HL-60/S4 (cell line): ENCODE data around the gene GSK3B.

Experiments used
- in situ Hi-C: fragments of 300-500 bp; cut with MboI; formaldehyde crosslinking; loops from 2 replicates; pipeline ENCODE4 v1.14.3; 2022; ENCODE audit warnings: low sequenced_read_pairs

The GSK3B gene

GRCh38 chr3:119783883-119784282, 310.4 kb downstream of the GSK3B start:
- in situ Hi-C loops = no loop called here

GRCh38 chr3:119783255-119783654, 311.0 kb downstream of the GSK3B start:
- in situ Hi-C loops = no loop called here

DNA sequence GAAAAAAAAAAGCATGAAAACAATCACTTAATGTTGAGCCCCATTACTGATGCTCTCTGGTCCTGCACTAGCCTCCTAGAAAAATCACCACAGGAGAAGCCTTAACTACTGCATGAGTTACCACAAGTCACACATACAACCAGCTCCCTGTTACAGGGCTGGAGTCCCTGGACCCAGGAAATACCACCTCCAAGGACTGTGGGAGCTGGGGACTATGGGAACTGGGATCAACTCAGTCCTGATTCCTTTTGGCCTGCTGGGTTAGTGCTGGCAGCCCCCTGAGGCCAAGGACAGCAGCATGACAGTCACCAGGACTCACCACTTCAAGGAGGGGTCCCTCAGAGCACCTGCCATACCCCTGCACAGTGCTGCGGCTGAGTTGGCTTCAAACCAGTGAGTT, 311.8 kb downstream of the GSK3B start:
- in situ Hi-C loops = no loop called here

GRCh38 chr3:119781330-119782198, 312.7 kb downstream of the GSK3B start, which contains the start of gene NR1I2:
NR1I2 (plus strand) TSS chr3:119782101.
- in situ Hi-C loops = no loop called here

DNA sequence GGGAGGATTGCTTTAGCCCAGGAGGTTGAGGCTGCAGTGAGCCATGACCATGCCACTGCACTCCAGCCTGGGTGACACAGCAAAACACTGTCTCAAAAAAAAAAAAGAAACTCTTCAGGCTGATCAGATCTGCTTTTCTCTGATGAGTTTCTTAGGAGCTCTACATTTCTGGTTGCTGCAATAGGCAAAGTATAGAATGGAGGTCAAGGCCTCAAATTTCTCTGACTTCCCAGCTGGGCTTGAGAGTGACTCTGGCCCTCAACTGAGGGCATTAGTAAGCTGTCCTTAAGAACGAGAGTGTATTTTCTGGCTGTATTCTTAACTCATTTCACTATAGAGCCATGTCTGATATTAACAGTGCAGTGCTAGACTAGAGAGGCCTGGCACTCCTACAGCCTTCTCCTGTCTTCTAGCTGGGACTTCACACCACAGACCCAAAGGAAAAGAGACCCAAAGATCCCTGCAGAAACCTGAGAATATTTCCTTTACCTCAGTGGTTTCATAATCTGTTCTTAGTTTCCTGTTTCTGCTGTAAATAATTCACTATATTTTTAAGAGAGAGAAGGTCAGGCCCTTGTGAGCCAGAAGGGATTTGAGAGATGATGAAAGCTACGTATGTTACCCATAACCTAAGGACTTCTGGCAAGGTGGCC, 314.4 kb downstream of the GSK3B start:
- in situ Hi-C loops = no loop called here

GRCh38 chr3:119778811-119779210, 315.4 kb downstream of the GSK3B start:
- in situ Hi-C loops = no loop called here

GRCh38 chr3:119778176-119778575, 316.1 kb downstream of the GSK3B start:
- in situ Hi-C loops = no loop called here

GRCh38 chr3:119776304-119776703, 317.9 kb downstream of the GSK3B start:
- in situ Hi-C loops = no loop called here

DNA sequence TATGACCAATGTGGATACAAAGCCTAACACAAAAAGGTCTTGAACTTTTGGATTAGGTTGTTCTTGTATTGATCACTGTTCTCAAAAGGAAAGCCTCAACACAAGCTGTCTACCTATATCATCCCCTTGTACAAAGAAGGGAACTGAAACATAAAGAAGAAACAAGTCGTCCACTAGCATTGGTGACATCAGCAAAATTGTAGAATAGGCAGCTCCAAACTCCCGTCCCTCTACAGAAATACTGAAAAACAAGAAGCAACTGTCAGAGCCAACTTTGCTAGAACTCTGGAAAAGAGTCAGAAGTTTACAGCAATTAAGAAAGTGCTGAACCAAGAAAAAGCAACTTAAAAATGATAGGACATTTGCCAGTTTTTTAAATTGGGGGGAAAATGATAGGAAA, 319.8 kb downstream of the GSK3B start:
- in situ Hi-C loops = no loop called here
